Lower leg skin (tissue), 3 donors: ENCODE data around the gene ERP29.

Source experiments
- CTCF ChIP-seq, 3 donors: fragments of 450-650 bp; IDR thresholded peaks; one replicate each; pipeline ENCODE4 v1.5.1; 2016; ENCODE audit warnings: antibody characterized with exemption in 3 of 3, mild to moderate bottlenecking in 3 of 3, moderate library complexity in 2 of 3
- POLR2A ChIP-seq, 2 donors: fragments of 450-650 bp; IDR thresholded peaks; one replicate each; pipeline ENCODE4 v1.6.1; 2016 to 2017; ENCODE audit warnings: antibody characterized with exemption in 2 of 2, mild to moderate bottlenecking in 1 of 2, moderate library complexity in 1 of 2

DNA sequence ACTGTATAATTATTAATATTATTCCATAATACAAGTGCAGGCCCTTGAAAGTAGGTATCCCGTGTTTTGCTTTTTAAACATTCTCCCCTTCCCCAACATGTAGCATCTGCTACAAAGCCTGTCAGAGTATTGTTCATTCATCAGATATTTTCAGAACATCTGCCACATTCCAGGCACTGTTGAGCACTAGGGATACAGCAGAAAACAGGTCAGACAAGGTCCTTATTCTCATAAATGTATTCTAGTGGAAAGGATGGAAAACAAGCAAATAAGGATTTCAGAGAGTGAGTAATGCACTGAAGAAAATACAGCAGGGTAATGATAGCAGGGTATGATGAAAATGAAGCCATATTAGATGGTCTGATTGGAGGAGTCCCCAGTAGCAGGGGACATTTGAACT, 3.8 kb downstream of the ERP29 start:
- TF ChIP-seq CTCF (IDR thresholded peaks at IDR 0.05) (no peak), POLR2A (IDR thresholded peaks at IDR 0.05) (no peak)
